ENCODE measurements around the gene CDKN2D.

CDKN2D gene

GRCh38 chr19:10519421-10519820 lies 49.4 kb downstream of the CDKN2D start:
- no peak for DNase-seq

GRCh38 chr19:10518444-10519361 lies 50.1 kb downstream of the CDKN2D start:
- no peak for DNase-seq

- DNase-seq, result no peak
Observed at GRCh38 chr19:10517760-10518443, 50.9 kb downstream of the CDKN2D start.

GRCh38 chr19:10517361-10517759 lies 51.4 kb downstream of the CDKN2D start, which contains the start of gene S1PR5:
Gene S1PR5 (minus strand): TSS chr19:10517447. CDS start chr19:10515011, 2,436 bp downstream.
- DNase-seq, result no peak

- no peak for DNase-seq
Observed at GRCh38 chr19:10516671-10517286, 52.0 kb downstream of the CDKN2D start.

All from GOT3 (cell line).